MM.1S (cell line): Measurements from ENCODE around the gene BMP10.

Source experiments
- EZH2phosphoT487 ChIP-seq: fragments of 300-600 bp; sonication (generic); IDR thresholded peaks from 2 replicates; pipeline ENCODE4 v1.6.1; 2018; ENCODE audit warnings: antibody characterized with exemption, low read length
- TF ChIP-seq, protein P1 (sequence below): fragments of 300-600 bp; sonication (generic); IDR thresholded peaks from 2 replicates; pipeline ENCODE4 v1.5.1; 2016; ENCODE audit warnings: antibody characterized with exemption, low read length, mixed read lengths

GRCh38 chr2:68915393-68915792 lies 44.2 kb upstream of the BMP10 start:
- TF ChIP-seq, protein P1, sequence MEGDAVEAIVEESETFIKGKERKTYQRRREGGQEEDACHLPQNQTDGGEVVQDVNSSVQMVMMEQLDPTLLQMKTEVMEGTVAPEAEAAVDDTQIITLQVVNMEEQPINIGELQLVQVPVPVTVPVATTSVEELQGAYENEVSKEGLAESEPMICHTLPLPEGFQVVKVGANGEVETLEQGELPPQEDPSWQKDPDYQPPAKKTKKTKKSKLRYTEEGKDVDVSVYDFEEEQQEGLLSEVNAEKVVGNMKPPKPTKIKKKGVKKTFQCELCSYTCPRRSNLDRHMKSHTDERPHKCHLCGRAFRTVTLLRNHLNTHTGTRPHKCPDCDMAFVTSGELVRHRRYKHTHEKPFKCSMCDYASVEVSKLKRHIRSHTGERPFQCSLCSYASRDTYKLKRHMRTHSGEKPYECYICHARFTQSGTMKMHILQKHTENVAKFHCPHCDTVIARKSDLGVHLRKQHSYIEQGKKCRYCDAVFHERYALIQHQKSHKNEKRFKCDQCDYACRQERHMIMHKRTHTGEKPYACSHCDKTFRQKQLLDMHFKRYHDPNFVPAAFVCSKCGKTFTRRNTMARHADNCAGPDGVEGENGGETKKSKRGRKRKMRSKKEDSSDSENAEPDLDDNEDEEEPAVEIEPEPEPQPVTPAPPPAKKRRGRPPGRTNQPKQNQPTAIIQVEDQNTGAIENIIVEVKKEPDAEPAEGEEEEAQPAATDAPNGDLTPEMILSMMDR = no peak
- no peak for TF ChIP-seq EZH2phosphoT487
